Ectodermal cell (in vitro differentiated cells): ENCODE results near the gene C19orf47.

Experiments
- H3K27ac ChIP-seq: 2 replicates; pipeline ENCODE4 v1.7.0; 2013; ENCODE audit warnings: mild to moderate bottlenecking, low read depth, low read length; ENCODE audit not compliant: insufficient read depth, poor library complexity, severe bottlenecking
- H3K27me3 ChIP-seq: 2 replicates; pipeline ENCODE4 v1.7.0; 2013; ENCODE audit warnings: mild to moderate bottlenecking, low read length; ENCODE audit not compliant: insufficient read depth, control insufficient read depth, poor library complexity, severe bottlenecking
- H3K36me3 ChIP-seq: one replicate; pipeline ENCODE4 v1.7.0; 2013; ENCODE audit warnings: low read length; ENCODE audit not compliant: control insufficient read depth, insufficient read depth
- H3K4me1 ChIP-seq: one replicate; pipeline ENCODE4 v1.7.0; 2013; ENCODE audit warnings: low read length; ENCODE audit not compliant: control insufficient read depth, insufficient read depth
- H3K4me3 ChIP-seq: 2 replicates; pipeline ENCODE4 v1.7.0; 2013; ENCODE audit warnings: low read depth, low read length, control low read depth; ENCODE audit not compliant: insufficient read depth
- H3K9me3 ChIP-seq: 2 replicates; pipeline ENCODE4 v1.7.0; 2013; ENCODE audit warnings: mild to moderate bottlenecking, low read length, moderate library complexity; ENCODE audit not compliant: control insufficient read depth
- WGBS, 2 experiments: methylation state at CpG; one replicate each; pipeline ENCODE4 v1.1.7; 2013; ENCODE audit warnings: missing lambda C conversion rate in 2 of 2; 5-methylcytosine and 5-hydroxymethylcytosine counted together

C19orf47 gene

GRCh38 chr19:40274585-40275544 is 73.3 kb downstream of the C19orf47 start:
- 85 to 87% methylated on average over 28 of the region's 28 CpGs for WGBS, 2 experiments
- H3K36me3 ChIP-seq, result no peaks in the 10 kb centered on the region
- H3K4me3 ChIP-seq, result no peak overlapping the region
- H3K4me1 ChIP-seq, result peaks cover 14% of the 10 kb centered on the region
- no peak overlapping the region for H3K27ac ChIP-seq
- no peaks in the 10 kb centered on the region for H3K9me3 ChIP-seq
- no peaks in the 10 kb centered on the region for H3K27me3 ChIP-seq

- no peak overlapping the region for H3K27ac ChIP-seq
- H3K9me3 ChIP-seq, result no peaks in the 10 kb centered on the region
- H3K4me3 ChIP-seq, result no peak overlapping the region
- WGBS, 2 experiments, result 83 to 89% methylated on average over 14 of the region's 14 CpGs
- no peaks in the 10 kb centered on the region for H3K27me3 ChIP-seq
- H3K4me1 ChIP-seq, result peaks cover 9% of the 10 kb centered on the region
- no peaks in the 10 kb centered on the region for H3K36me3 ChIP-seq
Measured at GRCh38 chr19:40273469-40274360, 74.5 kb downstream of the C19orf47 start.

- no peaks in the 10 kb centered on the region for H3K9me3 ChIP-seq
- no peak overlapping the region for H3K4me3 ChIP-seq
- 90 to 92% methylated on average over 14 of the region's 14 CpGs for WGBS, 2 experiments
- no peaks in the 10 kb centered on the region for H3K27me3 ChIP-seq
- H3K36me3 ChIP-seq, result no peaks in the 10 kb centered on the region
- H3K4me1 ChIP-seq, result peaks cover 9% of the 10 kb centered on the region
- no peak overlapping the region for H3K27ac ChIP-seq
Measured at GRCh38 chr19:40272261-40272660, 75.9 kb downstream of the C19orf47 start.

GRCh38 chr19:40271706-40272105 is 76.5 kb downstream of the C19orf47 start:
- Histone ChIP-seq H3K27ac (no peak overlapping the region), H3K9me3 (no peaks in the 10 kb centered on the region), H3K4me1 (peaks cover 9% of the 10 kb centered on the region), H3K4me3 (no peak overlapping the region), H3K27me3 (no peaks in the 10 kb centered on the region), H3K36me3 (no peaks in the 10 kb centered on the region)
- 91 to 93% methylated on average over 4 of the region's 4 CpGs for WGBS, 2 experiments

- Histone ChIP-seq H3K4me1 (peaks cover 9% of the 10 kb centered on the region), H3K36me3 (no peaks in the 10 kb centered on the region), H3K27ac (no peak overlapping the region), H3K9me3 (no peaks in the 10 kb centered on the region), H3K27me3 (no peaks in the 10 kb centered on the region), H3K4me3 (no peak overlapping the region)
- 88 to 89% methylated on average over 12 of the region's 12 CpGs for WGBS, 2 experiments
Measured at GRCh38 chr19:40270362-40271089, 77.7 kb downstream of the C19orf47 start.
